Umbilical cord (tissue), 2 donors: ENCODE data around the gene VSTM1. TPM values are rescaled to one million over a fixed set of nuclear protein-coding genes. Genes with fewer than 3 reads are reported as not detected.

Source experiments
- DNase-seq: peaks from one replicate; pipeline ENCODE4 v3.0.0-alpha.2; 2015; ENCODE audit warnings: low spot score
- total RNA-seq: library from RNA; depleted of rRNA; stranded (reverse); fragments of >200 nt; gene quantifications from one replicate; pipeline ENCODE4 v1.2.3, GENCODE V29; 2014; ENCODE audit warnings: low replicate concordance; ENCODE audit not compliant: insufficient read depth

Gene VSTM1
- total RNA-seq, 1 donor from 2014 or later: not detected

- no peak for DNase-seq
These were observed 49.8 kb downstream of the VSTM1 start for GRCh38 chr19:54013866-54014265.

DNA sequence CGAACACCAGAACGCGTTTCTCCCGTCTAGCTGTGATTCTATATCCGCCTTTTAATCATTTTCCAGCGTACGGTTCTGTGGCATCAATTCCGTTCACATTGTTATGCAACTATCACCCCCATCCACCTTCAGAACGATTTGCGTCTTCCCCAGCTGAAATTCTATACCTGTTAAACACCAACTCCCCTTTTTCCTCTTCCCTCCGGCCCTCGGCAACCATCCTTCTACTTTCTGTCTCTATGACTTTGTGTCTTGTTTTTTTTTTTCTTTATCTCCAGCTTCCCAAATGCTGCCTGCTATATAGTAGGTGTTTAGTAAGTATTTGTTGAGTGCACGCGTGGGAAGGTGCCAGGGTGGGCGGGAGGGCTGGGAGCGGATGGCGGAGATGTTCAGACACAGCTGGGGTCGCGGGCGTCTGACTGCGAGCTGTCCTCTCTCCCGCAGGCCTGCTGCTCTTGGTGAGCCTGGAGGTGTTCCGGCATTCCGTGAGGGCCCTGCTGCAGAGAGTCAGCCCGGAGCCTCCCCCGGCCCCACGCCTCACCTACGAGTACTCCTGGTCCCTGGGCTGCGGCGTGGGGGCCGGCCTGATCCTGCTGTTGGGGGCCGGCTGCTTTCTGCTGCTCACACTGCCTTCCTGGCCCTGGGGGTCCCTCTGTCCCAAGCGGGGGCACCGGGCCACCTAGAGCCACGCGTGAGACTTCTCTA lies 52.0 kb downstream of the VSTM1 start:
- no peak for DNase-seq

DNA sequence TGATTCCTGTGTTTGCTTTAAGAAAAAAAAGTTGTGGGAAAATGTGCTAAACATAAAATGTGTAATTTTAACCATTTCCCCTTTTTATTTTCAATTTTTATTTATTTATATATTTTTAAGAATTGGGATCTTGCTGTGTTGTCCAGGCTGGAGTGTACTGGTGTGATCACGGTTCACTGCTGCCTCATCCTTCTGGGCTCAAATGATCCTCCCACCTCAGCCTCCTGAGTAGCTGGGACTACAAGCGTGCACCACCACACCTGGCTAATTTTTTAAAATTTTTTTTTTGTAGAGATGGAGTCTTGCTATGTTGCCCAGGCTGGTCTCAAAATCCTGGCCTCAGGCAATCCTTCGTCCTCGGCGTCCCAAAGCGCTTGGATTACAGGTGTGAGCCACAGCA lies 53.2 kb downstream of the VSTM1 start:
- no peak for DNase-seq

- no peak for DNase-seq
These were observed 54.3 kb downstream of the VSTM1 start for GRCh38 chr19:54009440-54009839.

- DNase-seq: no peak
These were observed 61.0 kb downstream of the VSTM1 start for GRCh38 chr19:54002495-54003315.

GRCh38 chr19:54001496-54001895 lies 62.2 kb downstream of the VSTM1 start:
- no peak for DNase-seq

- DNase-seq: no peak
These were observed 64.0 kb downstream of the VSTM1 start for GRCh38 chr19:53999694-54000093.

GRCh38 chr19:53998223-53998622 lies 65.5 kb downstream of the VSTM1 start:
- no peak for DNase-seq

DNA sequence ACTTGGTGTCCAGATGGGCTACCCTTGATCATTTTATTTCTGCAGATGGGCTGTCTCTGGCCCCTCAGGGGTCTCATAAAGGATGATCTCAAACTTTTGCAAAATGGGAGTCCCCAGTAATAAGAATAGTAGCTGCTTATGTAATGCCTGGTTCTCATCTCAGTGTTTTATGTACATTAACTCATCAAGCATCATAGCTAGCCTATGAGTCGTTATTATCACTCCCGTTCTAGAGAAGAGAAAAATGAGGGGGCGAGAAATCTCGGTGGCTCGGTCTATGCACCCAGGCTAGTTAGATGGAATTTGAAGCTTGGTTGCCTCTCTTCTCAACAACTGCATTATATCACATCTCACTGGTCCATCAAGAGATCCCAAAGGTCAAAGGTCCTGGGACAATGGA lies 68.9 kb downstream of the VSTM1 start:
- no peak for DNase-seq

- no peak for DNase-seq
These were observed 70.2 kb downstream of the VSTM1 start for GRCh38 chr19:53993448-53993847.

DNA sequence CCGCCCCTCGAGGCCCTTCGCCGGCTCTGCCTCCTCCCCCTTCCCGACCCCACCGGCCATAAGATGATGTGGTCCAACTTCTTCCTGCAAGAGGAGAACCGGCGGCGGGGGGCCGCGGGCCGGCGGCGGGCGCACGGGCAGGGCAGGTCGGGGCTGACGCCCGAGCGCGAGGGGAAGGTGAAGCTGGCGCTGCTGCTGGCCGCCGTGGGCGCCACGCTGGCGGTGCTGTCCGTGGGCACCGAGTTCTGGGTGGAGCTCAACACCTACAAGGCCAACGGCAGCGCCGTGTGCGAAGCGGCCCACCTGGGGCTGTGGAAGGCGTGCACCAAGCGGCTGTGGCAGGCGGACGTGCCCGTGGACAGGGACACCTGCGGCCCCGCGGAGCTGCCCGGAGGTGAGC lies 70.9 kb downstream of the VSTM1 start:
- no peak for DNase-seq

DNA sequence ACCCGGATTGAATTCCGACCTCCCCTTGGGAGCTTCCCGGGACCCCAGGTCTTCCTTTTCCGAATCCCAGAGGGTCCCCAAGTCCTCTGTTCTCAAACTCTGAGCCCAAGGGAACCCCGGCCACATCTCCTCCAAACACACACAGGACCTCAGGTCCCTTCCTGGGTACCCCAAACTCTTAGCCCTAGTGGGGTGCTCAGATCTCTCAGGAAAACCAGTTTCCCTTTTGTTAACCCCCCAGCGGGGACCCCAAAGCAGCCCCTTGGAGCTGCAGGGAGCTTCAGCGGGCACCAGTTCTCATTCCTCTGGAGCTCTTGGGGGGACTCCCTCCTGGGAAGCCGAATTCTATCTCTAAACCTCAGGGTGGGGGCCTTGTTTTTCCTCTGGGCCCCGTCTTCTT lies 71.5 kb downstream of the VSTM1 start:
- no peak for DNase-seq

GRCh38 chr19:53991224-53992113 lies 72.2 kb downstream of the VSTM1 start, which contains the start of gene CACNG6:
TSS of gene CACNG6 (plus strand) at chr19:53991637. CDS start at chr19:53992878, 1,241 bp downstream.
- DNase-seq: no peak

Other genes with a start within 250 kb of the VSTM1 start
- 1.7 TPM for gene NLRP12, start 239.6 kb downstream of the VSTM1 start, total RNA-seq
- 30.3 TPM for gene MYADM, start 196.0 kb downstream of the VSTM1 start, total RNA-seq
- gene PRKCG, start 181.7 kb downstream of the VSTM1 start, total RNA-seq: not detected
- not detected for gene CACNG7, start 154.6 kb downstream of the VSTM1 start, total RNA-seq
- gene CACNG8, start 101.0 kb downstream of the VSTM1 start, total RNA-seq: 0.24 TPM
- not detected for gene CACNG6, start 72.3 kb downstream of the VSTM1 start, total RNA-seq
- not detected for gene TARM1, start 17.5 kb upstream of the VSTM1 start, total RNA-seq
- 0.96 TPM for gene OSCAR, start 36.9 kb upstream of the VSTM1 start, total RNA-seq
- 4.3 TPM for gene NDUFA3, start 39.0 kb upstream of the VSTM1 start, total RNA-seq
- gene TFPT, start 51.8 kb upstream of the VSTM1 start, total RNA-seq: 18.8 TPM
- 21.2 TPM for gene PRPF31, start 51.9 kb upstream of the VSTM1 start, total RNA-seq
- 2.6 TPM for gene CNOT3, start 73.9 kb upstream of the VSTM1 start, total RNA-seq
- gene LENG1, start 95.8 kb upstream of the VSTM1 start, total RNA-seq: 6.3 TPM
- gene TMC4, start 109.3 kb upstream of the VSTM1 start, total RNA-seq: 2.6 TPM
- 13.7 TPM for gene MBOAT7, start 125.7 kb upstream of the VSTM1 start, total RNA-seq
- gene TSEN34, start 127.4 kb upstream of the VSTM1 start, total RNA-seq: 72.5 TPM
- 1,474 TPM for gene RPS9, start 137.0 kb upstream of the VSTM1 start, total RNA-seq
- gene LILRB3, start 159.1 kb upstream of the VSTM1 start, total RNA-seq: 0.96 TPM
- gene LILRA6, start 178.9 kb upstream of the VSTM1 start, total RNA-seq: 4.3 TPM
- 5.5 TPM for gene LILRB5, start 193.4 kb upstream of the VSTM1 start, total RNA-seq
- gene LILRB2, start 217.2 kb upstream of the VSTM1 start, total RNA-seq: not detected
- gene LILRA5, start 249.3 kb upstream of the VSTM1 start, total RNA-seq: 0.72 TPM